Gastroesophageal sphincter (tissue), 4 donors: Measurements from ENCODE around the gene FABP1. TPM values are rescaled to one million over a fixed set of nuclear protein-coding genes. Genes with fewer than 3 reads are reported as not detected.

ENCODE experiments used
- ATAC-seq: fragments of 150-250 bp; one replicate; pipeline ENCODE4 v1.9.1; 2016; ENCODE audit warnings: mild to moderate bottlenecking, moderate library complexity
- H3K27ac ChIP-seq, 4 donors: fragments of 200-600 bp; sonication (generic) in 3 of 4; 1 replicate in 3 of 4; 2 replicates in 1 of 4; pipeline ENCODE4 v1.5.1; 2016 to 2019
- H3K27me3 ChIP-seq: fragments of 200-600 bp; sonication (generic); one replicate; pipeline ENCODE4 v1.5.1; 2019
- H3K36me3 ChIP-seq, 2 donors: fragments of 200-600 bp; sonication (generic); one replicate each; pipeline ENCODE4 v1.5.1; 2019; ENCODE audit warnings: control low read depth in 1 of 2
- H3K4me1 ChIP-seq, 3 donors: fragments of 200-600 bp; sonication (generic); 1 replicate in 2 of 3; 2 replicates in 1 of 3; pipeline ENCODE4 v1.5.1; 2016 to 2019; ENCODE audit warnings: control low read depth in 2 of 3
- H3K4me3 ChIP-seq, 2 donors: fragments of 200-600 bp; sonication (generic); one replicate each; pipeline ENCODE4 v1.5.1; 2019; ENCODE audit warnings: mild to moderate bottlenecking in 1 of 2, moderate library complexity in 1 of 2
- H3K9me3 ChIP-seq, 3 donors: fragments of 200-600 bp; sonication (generic); one replicate each; pipeline ENCODE4 v1.5.1; 2017 to 2019; ENCODE audit warnings: control low read depth in 2 of 3
- EP300 ChIP-seq: sonication (generic); formaldehyde crosslinking; IDR thresholded peaks from one replicate; pipeline ENCODE4 v1.6.1; 2017; ENCODE audit warnings: antibody characterized with exemption, mild to moderate bottlenecking
- POLR2A ChIP-seq, 2 donors: fragments of 450-650 bp; IDR thresholded peaks; one replicate each; pipeline ENCODE4 v1.6.1; 2017; ENCODE audit warnings: antibody characterized with exemption in 2 of 2, mild to moderate bottlenecking in 2 of 2, moderate library complexity in 1 of 2
- POLR2AphosphoS5 ChIP-seq: sonication (generic); formaldehyde crosslinking; IDR thresholded peaks from one replicate; pipeline ENCODE4 v1.6.1; 2017; ENCODE audit warnings: antibody characterized with exemption
- WGBS, 2 donors: methylation state at CpG; one replicate each; pipeline ENCODE4 v1.1.5; 2018; ENCODE audit warnings: low coverage in 1 of 2; 5-methylcytosine and 5-hydroxymethylcytosine counted together
- total RNA-seq, 4 donors: library from RNA; depleted of rRNA; stranded (reverse); fragments of >200 nt; gene quantifications; one replicate each; pipeline ENCODE4 v1.1.0, GENCODE V29; 2016
- TF ChIP-seq, protein P1 (sequence below), 4 experiments: fragments of 200-600 bp in 2 of 4; fragments of 450-650 bp in 2 of 4; sonication (generic) in 1 of 4; IDR thresholded peaks; one replicate each; pipeline ENCODE4 v1.5.1; 2017 to 2019; ENCODE audit warnings: antibody characterized with exemption in 4 of 4, mild to moderate bottlenecking in 2 of 4, moderate library complexity in 2 of 4

FABP1 gene
- total RNA-seq, 4 donors from 2014 or later: not detected

GRCh38 chr2:88091943-88092342 is 35.9 kb downstream of the FABP1 start:
- Histone ChIP-seq H3K4me3 (no peak overlapping the region), H3K27me3 (no peaks in the 10 kb centered on the region), H3K36me3 (no peaks in the 10 kb centered on the region), H3K4me1 (no peaks in the 10 kb centered on the region), H3K9me3 (no peaks in the 10 kb centered on the region), H3K27ac (no peak overlapping the region)
- WGBS, 2 donors: 83 to 94% methylated on average over 1 to 3 of the region's 3 CpGs
- no peak for ATAC-seq
- TF ChIP-seq POLR2AphosphoS5: no peak
- TF ChIP-seq POLR2A (IDR thresholded peaks at IDR 0.05): no peak
- TF ChIP-seq, protein P1, sequence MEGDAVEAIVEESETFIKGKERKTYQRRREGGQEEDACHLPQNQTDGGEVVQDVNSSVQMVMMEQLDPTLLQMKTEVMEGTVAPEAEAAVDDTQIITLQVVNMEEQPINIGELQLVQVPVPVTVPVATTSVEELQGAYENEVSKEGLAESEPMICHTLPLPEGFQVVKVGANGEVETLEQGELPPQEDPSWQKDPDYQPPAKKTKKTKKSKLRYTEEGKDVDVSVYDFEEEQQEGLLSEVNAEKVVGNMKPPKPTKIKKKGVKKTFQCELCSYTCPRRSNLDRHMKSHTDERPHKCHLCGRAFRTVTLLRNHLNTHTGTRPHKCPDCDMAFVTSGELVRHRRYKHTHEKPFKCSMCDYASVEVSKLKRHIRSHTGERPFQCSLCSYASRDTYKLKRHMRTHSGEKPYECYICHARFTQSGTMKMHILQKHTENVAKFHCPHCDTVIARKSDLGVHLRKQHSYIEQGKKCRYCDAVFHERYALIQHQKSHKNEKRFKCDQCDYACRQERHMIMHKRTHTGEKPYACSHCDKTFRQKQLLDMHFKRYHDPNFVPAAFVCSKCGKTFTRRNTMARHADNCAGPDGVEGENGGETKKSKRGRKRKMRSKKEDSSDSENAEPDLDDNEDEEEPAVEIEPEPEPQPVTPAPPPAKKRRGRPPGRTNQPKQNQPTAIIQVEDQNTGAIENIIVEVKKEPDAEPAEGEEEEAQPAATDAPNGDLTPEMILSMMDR (IDR thresholded peaks at IDR 0.05): no peak
- no peak for TF ChIP-seq EP300

DNA sequence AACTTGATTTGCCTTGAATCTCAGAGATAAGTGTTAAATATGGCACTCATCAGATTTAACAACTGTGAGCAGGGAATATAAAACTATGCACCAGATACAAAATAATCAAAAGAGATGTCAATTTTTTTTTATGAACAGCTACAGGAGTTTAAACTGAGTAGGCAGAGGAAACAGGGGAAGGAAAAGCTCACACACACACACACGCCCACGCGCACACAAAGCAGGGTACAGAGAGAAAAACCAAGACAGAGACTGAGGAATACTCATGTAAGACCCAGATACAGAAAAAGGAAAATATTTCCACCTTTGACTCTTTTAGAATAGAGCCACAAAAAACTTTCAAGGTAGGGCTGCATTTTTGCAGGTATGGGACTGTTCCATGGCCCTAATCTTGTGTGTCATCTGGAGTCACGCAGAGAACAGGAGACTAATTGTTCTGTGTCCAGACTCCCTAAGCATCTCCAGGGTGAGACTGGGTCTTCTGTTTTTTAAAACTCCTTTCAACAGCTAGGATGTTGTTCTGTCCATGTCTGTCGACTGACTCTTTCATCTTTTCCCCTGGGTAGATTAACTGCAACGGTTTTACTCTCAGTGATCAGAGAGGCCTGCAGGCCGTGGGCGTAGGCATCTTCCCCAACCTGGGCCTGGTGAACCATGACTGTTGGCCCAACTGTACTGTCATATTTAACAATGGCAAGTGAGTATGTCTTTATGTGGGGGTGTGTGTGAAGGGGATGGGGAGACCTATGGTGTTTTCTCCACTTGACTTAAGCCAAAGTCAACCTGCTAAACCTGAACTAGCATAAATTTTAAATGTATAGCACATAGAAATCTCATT is 37.2 kb downstream of the FABP1 start:
- WGBS, 2 donors: 66 to 86% methylated on average over 8 of the region's 8 CpGs
- Histone ChIP-seq H3K27ac (no peak overlapping the region), H3K27me3 (no peaks in the 10 kb centered on the region), H3K36me3 (no peaks in the 10 kb centered on the region), H3K9me3 (no peaks in the 10 kb centered on the region), H3K4me3 (no peak overlapping the region), H3K4me1 (no peaks in the 10 kb centered on the region)
- TF ChIP-seq POLR2A (IDR thresholded peaks at IDR 0.05) (no peak), POLR2AphosphoS5 (no peak), EP300 (no peak)
- TF ChIP-seq, protein P1 (IDR thresholded peaks at IDR 0.05): no peak
- ATAC-seq: no peak

DNA sequence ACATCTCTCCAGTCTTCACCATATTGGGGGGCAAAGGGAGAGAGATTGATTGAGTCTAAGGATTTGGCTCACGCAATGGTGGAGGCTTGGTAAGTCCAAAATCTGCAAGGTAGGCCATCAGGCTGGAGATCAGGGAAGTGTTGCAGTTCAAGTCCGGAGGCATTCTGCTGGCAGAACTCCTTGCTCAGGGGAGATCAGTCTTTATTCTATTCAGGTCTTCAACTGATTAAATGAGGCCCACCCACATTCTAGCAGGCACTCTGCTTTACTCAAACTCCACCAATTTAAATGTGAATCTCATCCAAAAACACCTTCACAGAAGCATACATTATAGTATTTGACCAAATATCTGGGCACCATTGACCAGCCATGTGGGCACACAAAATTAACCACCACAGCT is 38.9 kb downstream of the FABP1 start:
- no peak for ATAC-seq
- no peak overlapping the region for H3K4me3 ChIP-seq
- no peaks in the 10 kb centered on the region for H3K4me1 ChIP-seq
- WGBS, 2 donors: 93 to 100% methylated on average over 2 of the region's 2 CpGs
- TF ChIP-seq, protein P1 (IDR thresholded peaks at IDR 0.05): no peak
- TF ChIP-seq POLR2AphosphoS5: no peak
- no peak for TF ChIP-seq POLR2A (IDR thresholded peaks at IDR 0.05)
- TF ChIP-seq EP300: no peak
- H3K36me3 ChIP-seq: no peaks in the 10 kb centered on the region
- no peaks in the 10 kb centered on the region for H3K27me3 ChIP-seq
- no peak overlapping the region for H3K27ac ChIP-seq
- no peaks in the 10 kb centered on the region for H3K9me3 ChIP-seq

DNA sequence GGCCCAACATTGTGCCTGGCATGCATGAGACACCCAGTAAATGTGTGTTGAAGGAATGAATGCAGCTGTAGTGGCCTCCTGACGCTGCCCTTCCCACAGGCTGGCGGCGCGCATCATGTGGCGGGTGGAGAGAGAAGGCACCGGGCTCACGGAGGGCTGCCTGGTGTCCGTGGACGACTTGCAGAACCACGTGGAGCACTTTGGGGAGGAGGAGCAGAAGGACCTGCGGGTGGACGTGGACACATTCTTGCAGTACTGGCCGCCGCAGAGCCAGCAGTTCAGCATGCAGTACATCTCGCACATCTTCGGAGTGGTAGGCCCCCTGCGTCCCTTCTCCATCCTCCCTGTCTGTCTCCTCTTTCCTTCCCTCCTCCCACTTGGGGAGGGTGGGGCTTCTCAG is 40.1 kb downstream of the FABP1 start:
- WGBS, 2 donors: 90% methylated on average over 10 of the region's 17 CpGs; no CpG with 5 or more reads in 1 of the 2 donors

More for the DNA sequence above, 40.1 kb downstream of the FABP1 start:
- TF ChIP-seq, protein P1 (IDR thresholded peaks at IDR 0.05): no peak
- ATAC-seq: no peak
- Histone ChIP-seq H3K4me1 (no peaks in the 10 kb centered on the region), H3K4me3 (no peak overlapping the region), H3K27ac (no peak overlapping the region), H3K27me3 (no peaks in the 10 kb centered on the region), H3K36me3 (no peaks in the 10 kb centered on the region), H3K9me3 (no peaks in the 10 kb centered on the region)
